K562 (cell line): ENCODE results near the gene PTX3. TPM values are rescaled to one million over a fixed set of nuclear protein-coding genes. Genes with fewer than 3 reads are reported as not detected.
A peak's percentile ranks its signal among the peaks of the same experiment; 100 is the strongest.

Source experiments
- ATAC-seq: fragments of 200-7000 bp; cut with Tn5 transposase; 3 replicates; pipeline ENCODE4 v1.9.1; 2020; ENCODE audit warnings: moderate library complexity
- BruUV-seq: library from RNA; stranded (reverse); fragments of 400-500 nt; replicated peaks from 2 replicates; lab custom pipeline; 2021; lab: Mats Ljungman, UMichigan
- CTCF ChIA-PET: fragments of 300-600 bp; formaldehyde crosslinking; extraction: SDS; loops from one replicate; lab custom pipeline; 2021; ENCODE audit warnings: low intra/inter-chr PET ratio; lab: Yijun Ruan, JAX
- POLR2A ChIA-PET: fragments of 300-600, 350-650 bp; sonication (Branson Sonifier 250); formaldehyde crosslinking; extraction: SDS; loops from one replicate; lab custom pipeline; 2021; ENCODE audit warnings: antibody characterized with exemption, inconsistent platforms; lab: Yijun Ruan, JAX
- DNase-seq, 4 experiments: peaks; one replicate each; pipeline versions ENCODE4 v3.0.0 to v3.0.0-alpha.2; 2011 to 2018; ENCODE audit warnings: low spot score in 3 of 4, mixed read lengths in 3 of 4; ENCODE audit errors: extremely low read depth in 1 of 4
- FAIRE-seq: peaks from 2 replicates; lab custom pipeline; 2011; peaks lifted over from hg19 to GRCh38; lab: Jason Lieb, UNC
- H2AFZ ChIP-seq: 2 replicates; pipeline ENCODE4 v1.6.0; 2011; ENCODE audit warnings: low read depth, low read length, control low read depth, inconsistent platforms
- H3K27ac ChIP-seq: fragments of 200-600 bp; 3 replicates; pipeline ENCODE4 v1.8.0; 2011; ENCODE audit warnings: low read depth, mild to moderate bottlenecking, control low read depth, inconsistent platforms, low read length, moderate library complexity, mixed read lengths; ENCODE audit errors: extremely low read depth
- H3K27me3 ChIP-seq, 2 experiments: fragments of 300-600 bp in 1 of 2; 2 replicates in 1 of 2; 3 replicates in 1 of 2; pipeline versions ENCODE4 v1.6.0 to v1.8.0; 2011; ENCODE audit warnings: inconsistent platforms in 2 of 2, low read length in 2 of 2, mild to moderate bottlenecking in 1 of 2, mixed read lengths in 1 of 2, moderate library complexity in 1 of 2; ENCODE audit not compliant: control insufficient read depth in 2 of 2, insufficient read depth in 2 of 2
- H3K36me3 ChIP-seq: fragments of 300-600 bp; 3 replicates; pipeline ENCODE4 v1.8.0; 2011; ENCODE audit warnings: mild to moderate bottlenecking, low read length, inconsistent platforms; ENCODE audit not compliant: control insufficient read depth, insufficient read depth
- H3K4me1 ChIP-seq, 2 experiments: fragments of 200-600 bp in 1 of 2; replicated peaks in 1 of 2; 2 replicates in 1 of 2; 3 replicates in 1 of 2; pipeline versions ENCODE4 v1.5.1 to v1.8.0; 2011; ENCODE audit warnings: inconsistent platforms in 2 of 2, low read length in 2 of 2, mild to moderate bottlenecking in 1 of 2, mixed read lengths in 1 of 2, moderate library complexity in 1 of 2; ENCODE audit not compliant: control insufficient read depth in 2 of 2, insufficient read depth in 2 of 2
- H3K4me2 ChIP-seq: 2 replicates; pipeline ENCODE4 v1.6.1; 2011; ENCODE audit warnings: low read length, control low read depth, inconsistent platforms, mixed read lengths; ENCODE audit not compliant: insufficient read depth
- H3K4me3 ChIP-seq: fragments of 200-600 bp; sonication (generic), shearing (Covaris generic); 2 replicates; pipeline ENCODE4 v1.5.1; 2016; ENCODE audit warnings: control low read depth, inconsistent platforms
- H3K79me2 ChIP-seq: fragments of 200-600 bp; 3 replicates; pipeline ENCODE4 v1.8.0; 2011; ENCODE audit warnings: low read length, inconsistent platforms; ENCODE audit not compliant: control insufficient read depth, insufficient read depth
- H3K9ac ChIP-seq, 2 experiments: 2 replicates each; pipeline versions ENCODE4 v1.6.0 to v1.6.1; 2011; ENCODE audit warnings: low read depth in 2 of 2, low read length in 2 of 2, control low read depth in 1 of 2, inconsistent platforms in 1 of 2, mild to moderate bottlenecking in 1 of 2, mixed read lengths in 1 of 2; ENCODE audit not compliant: insufficient read depth in 1 of 2
- H3K9me1 ChIP-seq: one replicate; pipeline ENCODE4 v1.6.0; 2011; ENCODE audit warnings: inconsistent platforms, mild to moderate bottlenecking, low read length, moderate library complexity; ENCODE audit not compliant: control insufficient read depth, insufficient read depth
- H3K9me3 ChIP-seq: replicated peaks from 2 replicates; pipeline ENCODE4 v1.5.1; 2011; ENCODE audit warnings: low read depth, low read length, inconsistent platforms; ENCODE audit not compliant: control insufficient read depth, insufficient read depth
- H4K20me1 ChIP-seq: replicated peaks from 2 replicates; pipeline ENCODE4 v1.6.1; 2011; ENCODE audit warnings: low read length, inconsistent platforms, mixed read lengths; ENCODE audit not compliant: control insufficient read depth, insufficient read depth
- CEBPB ChIP-seq: fragments of 450-650 bp; IDR thresholded peaks from 2 replicates; pipeline ENCODE4 v1.6.1; 2016; ENCODE audit warnings: missing genetic modification characterization, missing compliant biosample characterization
- CEBPG ChIP-seq, 3 experiments: fragments of 200-800 bp in 1 of 3; sonication (Bioruptor generic) in 1 of 3; sonication (generic) in 1 of 3; formaldehyde crosslinking in 1 of 3; IDR thresholded peaks in 2 of 3; conservative IDR thresholded peaks in 1 of 3; 2 replicates each; pipeline versions ENCODE4 v1.6.1 to v1.8.0; 2016 to 2022; ENCODE audit warnings: missing compliant biosample characterization in 2 of 3, missing genetic modification characterization in 2 of 3, mild to moderate bottlenecking in 1 of 3, missing genetic modification reagents in 1 of 3
- EHMT2 ChIP-seq: fragments of 450-650 bp; IDR thresholded peaks from 2 replicates; pipeline ENCODE4 v1.6.1; 2018; ENCODE audit warnings: antibody characterized with exemption
- FOXA1 ChIP-seq: fragments of 450-650 bp; IDR thresholded peaks from 2 replicates; pipeline ENCODE4 v1.6.1; 2016; ENCODE audit warnings: mild to moderate bottlenecking, borderline replicate concordance
- HCFC1 ChIP-seq: IDR thresholded peaks from 2 replicates; pipeline ENCODE4 v1.6.1; 2012; ENCODE audit warnings: low read depth, low read length, improper control_type of control experiment
- HDGF ChIP-seq: fragments of 450-650 bp; IDR thresholded peaks from 2 replicates; pipeline ENCODE4 v1.6.1; 2016
- NONO ChIP-seq, 2 experiments: fragments of 200-400 bp in 1 of 2; fragments of 450-650 bp in 1 of 2; formaldehyde crosslinking in 1 of 2; IDR thresholded peaks; 2 replicates each; pipeline ENCODE4 v1.6.1; 2017; ENCODE audit warnings: low read depth in 2 of 2, mild to moderate bottlenecking in 2 of 2, moderate library complexity in 2 of 2, low read length in 1 of 2
- NR2C2 ChIP-seq, 2 experiments: fragments of 200-800 bp in 1 of 2; sonication (Bioruptor generic) in 1 of 2; sonication (generic) in 1 of 2; formaldehyde crosslinking in 1 of 2; IDR thresholded peaks; 2 replicates each; pipeline versions ENCODE4 v1.6.1 to v1.8.0; 2016 to 2022; ENCODE audit warnings: mild to moderate bottlenecking in 1 of 2, missing compliant biosample characterization in 1 of 2, missing genetic modification characterization in 1 of 2, missing genetic modification reagents in 1 of 2
- OTX1 ChIP-seq: fragments of 450-650 bp; formaldehyde crosslinking; IDR thresholded peaks from 2 replicates; pipeline ENCODE4 v1.4.0; 2022; ENCODE audit warnings: mild to moderate bottlenecking
- VEZF1 ChIP-seq: fragments of 200-800 bp; sonication (Bioruptor generic); IDR thresholded peaks from 2 replicates; pipeline ENCODE4 v1.6.1; 2017; ENCODE audit warnings: missing genetic modification characterization, missing compliant biosample characterization
- ZNF311 ChIP-seq: fragments of 250-450 bp; sonication (Bioruptor Pico); IDR thresholded peaks from 2 replicates; pipeline ENCODE4 v1.4.0; 2020; ENCODE audit warnings: mild to moderate bottlenecking, moderate library complexity
- WGBS: fragments of 100-300 bp; shearing (Covaris generic); methylation state at CpG from one replicate; pipeline ENCODE4 v1.1.6; 2016; ENCODE audit warnings: low coverage, mixed read lengths; ENCODE audit not compliant: insufficient coverage; ENCODE audit errors: missing lambda C conversion rate; 5-methylcytosine and 5-hydroxymethylcytosine counted together
- in situ Hi-C: fragments of 300-500 bp; cut with MboI; formaldehyde crosslinking; loops from 4 replicates; pipeline ENCODE4 v1.15.0; 2018; ENCODE audit warnings: inconsistent platforms, mixed read lengths
- intact Hi-C: fragments of 100-400 bp; cut with micrococcal nuclease; formaldehyde crosslinking; loops from 2 replicates; pipeline ENCODE4 v1.14.2; 2022
- polyA plus RNA-seq, 8 experiments: library from polyadenylated mRNA; depleted of rRNA in 4 of 8; stranded (reverse) in 5 of 8; unstranded in 3 of 8; fragments of >200 nt; fragmentation: Nextera tagmentation in 2 of 8; fragmentation: Illumina TruSeq in 1 of 8; extraction: Ambion mirVana in 2 of 8; extraction: Trizol in 1 of 8; gene quantifications; 2 replicates each; pipeline versions ENCODE4 v1.2.1 to v1.2.3, GENCODE V29; 2011 to 2014; ENCODE audit warnings: inconsistent platforms in 1 of 8, missing spikeins in 1 of 8
- total RNA-seq, 7 experiments: library from RNA; depleted of rRNA in 6 of 7; stranded (reverse); fragments of >200 nt in 6 of 7; fragmentation: Illumina TruSeq in 2 of 7; extraction: Trizol in 2 of 7; gene quantifications; 2 replicates each; pipeline versions ENCODE4 v1.2.1 to v1.2.3, GENCODE V29; 2011 to 2021; ENCODE audit warnings: low replicate concordance in 1 of 7
- TF ChIP-seq, protein P1 (sequence below): fragments of 450-650 bp; IDR thresholded peaks from 2 replicates; pipeline ENCODE4 v1.6.1; 2017; ENCODE audit warnings: antibody characterized with exemption, mild to moderate bottlenecking

The PTX3 gene
- total and polyA plus RNA-seq, 9 of the 15 experiments (the other 6 are each of a cell fraction or from before 2014, with no cell fraction given): 0.04 to 0.33 (median 0.15) TPM; not detected in 2

DNA sequence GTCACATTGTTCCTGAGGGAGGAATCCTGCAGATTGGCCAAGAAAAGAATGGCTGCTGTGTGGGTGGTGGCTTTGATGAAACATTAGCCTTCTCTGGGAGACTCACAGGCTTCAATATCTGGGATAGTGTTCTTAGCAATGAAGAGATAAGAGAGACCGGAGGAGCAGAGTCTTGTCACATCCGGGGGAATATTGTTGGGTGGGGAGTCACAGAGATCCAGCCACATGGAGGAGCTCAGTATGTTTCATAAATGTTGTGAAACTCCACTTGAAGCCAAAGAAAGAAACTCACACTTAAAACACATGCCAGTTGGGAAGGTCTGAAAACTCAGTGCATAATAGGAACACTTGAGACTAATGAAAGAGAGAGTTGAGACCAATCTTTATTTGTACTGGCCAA lies 6.1 kb downstream of the PTX3 start:
- Histone ChIP-seq H3K79me2 (no peaks in the 10 kb centered on the region), H3K36me3 (no peaks in the 10 kb centered on the region), H3K4me3 (no peak overlapping the region), H3K27me3 (peaks cover 0 to 8% of the 10 kb centered on the region in 2 experiments; a peak in 2 of 5 replicates), H2AFZ (peak overlapping the region; percentile 61), H3K4me1 (peaks cover 6 to 12% of the 10 kb centered on the region in 2 experiments), H3K4me2 (peak overlapping the region; percentile 42), H4K20me1 (no peaks in the 10 kb centered on the region), H3K9ac (no peak overlapping the region), H3K9me1 (no peaks in the 10 kb centered on the region), H3K27ac (peak overlapping the region; percentile 40; the same call in 1 of the 3 replicates), H3K9me3 (no peaks in the 10 kb centered on the region)
- intact Hi-C loops: no loop called here
- WGBS: 3% methylated on average over 2 of the region's 2 CpGs
- ChIA-PET CTCF (no interaction called here), POLR2A (no interaction called here)
- in situ Hi-C loops: no loop called here
- ATAC-seq (peak; percentile 66), FAIRE-seq (peak; percentile 86), DNase-seq (peak in 2 of 4 experiments; percentile 44 to 52)
- BruUV-seq: no TSS peak
- TF ChIP-seq CEBPB (tag): peak; percentile 42
- TF ChIP-seq ZNF311 (CRISPR knock-in tag): no peak
- TF ChIP-seq CEBPG (CRISPR knock-in tag; IDR thresholded peaks at IDR 0.05): no peak
- peak in 1 of 2 experiments; percentile 69; a peak in 1 of 4 replicates for TF ChIP-seq CEBPG (tag; conservative IDR thresholded peaks at IDR 0.05 in 1 of 2, IDR thresholded peaks at IDR 0.05 in 1 of 2)
- no peak for TF ChIP-seq HCFC1
- no peak for TF ChIP-seq EHMT2
- TF ChIP-seq FOXA1: no peak
- TF ChIP-seq OTX1 (CRISPR knock-in tag): no peak
- no peak for TF ChIP-seq NONO (IDR thresholded peaks at IDR 0.05; ENCODE audit: low read depth in 2 of 2, low read length in 1 of 2)
- TF ChIP-seq HDGF: no peak
- TF ChIP-seq, protein P1, sequence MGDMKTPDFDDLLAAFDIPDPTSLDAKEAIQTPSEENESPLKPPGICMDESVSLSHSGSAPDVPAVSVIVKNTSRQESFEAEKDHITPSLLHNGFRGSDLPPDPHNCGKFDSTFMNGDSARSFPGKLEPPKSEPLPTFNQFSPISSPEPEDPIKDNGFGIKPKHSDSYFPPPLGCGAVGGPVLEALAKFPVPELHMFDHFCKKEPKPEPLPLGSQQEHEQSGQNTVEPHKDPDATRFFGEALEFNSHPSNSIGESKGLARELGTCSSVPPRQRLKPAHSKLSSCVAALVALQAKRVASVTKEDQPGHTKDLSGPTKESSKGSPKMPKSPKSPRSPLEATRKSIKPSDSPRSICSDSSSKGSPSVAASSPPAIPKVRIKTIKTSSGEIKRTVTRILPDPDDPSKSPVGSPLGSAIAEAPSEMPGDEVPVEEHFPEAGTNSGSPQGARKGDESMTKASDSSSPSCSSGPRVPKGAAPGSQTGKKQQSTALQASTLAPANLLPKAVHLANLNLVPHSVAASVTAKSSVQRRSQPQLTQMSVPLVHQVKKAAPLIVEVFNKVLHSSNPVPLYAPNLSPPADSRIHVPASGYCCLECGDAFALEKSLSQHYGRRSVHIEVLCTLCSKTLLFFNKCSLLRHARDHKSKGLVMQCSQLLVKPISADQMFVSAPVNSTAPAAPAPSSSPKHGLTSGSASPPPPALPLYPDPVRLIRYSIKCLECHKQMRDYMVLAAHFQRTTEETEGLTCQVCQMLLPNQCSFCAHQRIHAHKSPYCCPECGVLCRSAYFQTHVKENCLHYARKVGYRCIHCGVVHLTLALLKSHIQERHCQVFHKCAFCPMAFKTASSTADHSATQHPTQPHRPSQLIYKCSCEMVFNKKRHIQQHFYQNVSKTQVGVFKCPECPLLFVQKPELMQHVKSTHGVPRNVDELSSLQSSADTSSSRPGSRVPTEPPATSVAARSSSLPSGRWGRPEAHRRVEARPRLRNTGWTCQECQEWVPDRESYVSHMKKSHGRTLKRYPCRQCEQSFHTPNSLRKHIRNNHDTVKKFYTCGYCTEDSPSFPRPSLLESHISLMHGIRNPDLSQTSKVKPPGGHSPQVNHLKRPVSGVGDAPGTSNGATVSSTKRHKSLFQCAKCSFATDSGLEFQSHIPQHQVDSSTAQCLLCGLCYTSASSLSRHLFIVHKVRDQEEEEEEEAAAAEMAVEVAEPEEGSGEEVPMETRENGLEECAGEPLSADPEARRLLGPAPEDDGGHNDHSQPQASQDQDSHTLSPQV: 0 out of 2 replicates have a peak, but pooled peaks have one; percentile 48
- TF ChIP-seq NR2C2 (CRISPR knock-in tag; IDR thresholded peaks at IDR 0.05): no peak
- TF ChIP-seq NR2C2 (tag; IDR thresholded peaks at IDR 0.05): no peak
- peak; percentile 61; the same call in 1 of the 2 replicates for TF ChIP-seq VEZF1
